ENCODE data around the gene MAST4. TPM values are rescaled to one million over a fixed set of nuclear protein-coding genes. Genes with fewer than 3 reads are reported as not detected.
A peak's percentile ranks its signal among the peaks of the same experiment; 100 is the strongest.
"Not testable (repeated sequence)": the region's sequence is repeated elsewhere in the genome, so short reads cannot be mapped to it uniquely, and the experiment has no call there.

MAST4 gene
- total RNA-seq, 1 donor from 2014 or later, result 10.4 TPM

GRCh38 chr5:66812291-66812690, 216.1 kb downstream of the MAST4 start:
- H3K4me1 ChIP-seq (ENCODE audit: control insufficient read depth in 3 of 3, insufficient read depth in 3 of 3, low read length in 3 of 3), result no peaks in the 10 kb centered on the region
- H3K9ac ChIP-seq (ENCODE audit: low read depth in 1 of 3, low read length in 3 of 3), result no peak overlapping the region
- H3K27ac ChIP-seq (ENCODE audit: low read depth, low read length), result no peak overlapping the region
- no peaks in the 10 kb centered on the region for H3K9me3 ChIP-seq (ENCODE audit: control insufficient read depth in 3 of 3, low read length in 3 of 3)
- no peaks in the 10 kb centered on the region for H3K27me3 ChIP-seq (ENCODE audit: control insufficient read depth in 3 of 3, insufficient read depth in 3 of 3, low read length in 3 of 3)
- no peak overlapping the region for H3K4me3 ChIP-seq (ENCODE audit: low read length in 3 of 3)
- H3K36me3 ChIP-seq (ENCODE audit: control insufficient read depth in 3 of 3, insufficient read depth in 3 of 3, low read length in 3 of 3), result no peaks in the 10 kb centered on the region

GRCh38 chr5:66813306-66813705, 217.1 kb downstream of the MAST4 start:
- Histone ChIP-seq H3K4me3 (ENCODE audit: low read length in 3 of 3) (no peak overlapping the region), H3K27ac (ENCODE audit: low read depth, low read length) (no peak overlapping the region)

GRCh38 chr5:66814146-66814991, 218.2 kb downstream of the MAST4 start:
- Histone ChIP-seq H3K36me3 (ENCODE audit: control insufficient read depth in 3 of 3, insufficient read depth in 3 of 3, low read length in 3 of 3) (no peaks in the 10 kb centered on the region), H3K9me3 (ENCODE audit: control insufficient read depth in 3 of 3, low read length in 3 of 3) (no peaks in the 10 kb centered on the region), H3K27ac (ENCODE audit: low read depth, low read length) (no peak overlapping the region), H3K4me1 (ENCODE audit: control insufficient read depth in 3 of 3, insufficient read depth in 3 of 3, low read length in 3 of 3) (no peaks in the 10 kb centered on the region), H3K4me3 (ENCODE audit: low read length in 3 of 3) (no peak overlapping the region), H3K9ac (ENCODE audit: low read depth in 1 of 3, low read length in 3 of 3) (no peak overlapping the region), H3K27me3 (ENCODE audit: control insufficient read depth in 3 of 3, insufficient read depth in 3 of 3, low read length in 3 of 3) (no peaks in the 10 kb centered on the region)

More at GRCh38 chr5:66813306-66813705, 217.1 kb downstream of the MAST4 start:
- no peak overlapping the region for H3K9ac ChIP-seq (ENCODE audit: low read depth in 1 of 3, low read length in 3 of 3)
- no peaks in the 10 kb centered on the region for H3K27me3 ChIP-seq (ENCODE audit: control insufficient read depth in 3 of 3, insufficient read depth in 3 of 3, low read length in 3 of 3)
- no peaks in the 10 kb centered on the region for H3K36me3 ChIP-seq (ENCODE audit: control insufficient read depth in 3 of 3, insufficient read depth in 3 of 3, low read length in 3 of 3)
- H3K4me1 ChIP-seq (ENCODE audit: control insufficient read depth in 3 of 3, insufficient read depth in 3 of 3, low read length in 3 of 3), result no peaks in the 10 kb centered on the region
- H3K9me3 ChIP-seq (ENCODE audit: control insufficient read depth in 3 of 3, low read length in 3 of 3), result no peaks in the 10 kb centered on the region

GRCh38 chr5:66818304-66818934, 222.2 kb downstream of the MAST4 start:
- Histone ChIP-seq H3K4me1 (ENCODE audit: control insufficient read depth in 3 of 3, insufficient read depth in 3 of 3, low read length in 3 of 3) (no peaks in the 10 kb centered on the region), H3K9me3 (ENCODE audit: control insufficient read depth in 3 of 3, low read length in 3 of 3) (no peaks in the 10 kb centered on the region), H3K27me3 (ENCODE audit: control insufficient read depth in 3 of 3, insufficient read depth in 3 of 3, low read length in 3 of 3) (no peaks in the 10 kb centered on the region), H3K4me3 (ENCODE audit: low read length in 3 of 3) (no peak overlapping the region), H3K36me3 (ENCODE audit: control insufficient read depth in 3 of 3, insufficient read depth in 3 of 3, low read length in 3 of 3) (no peaks in the 10 kb centered on the region), H3K27ac (ENCODE audit: low read depth, low read length) (no peak overlapping the region), H3K9ac (ENCODE audit: low read depth in 1 of 3, low read length in 3 of 3) (no peak overlapping the region)

GRCh38 chr5:66818935-66819328, 222.7 kb downstream of the MAST4 start:
- H3K27ac ChIP-seq (ENCODE audit: low read depth, low read length), result no peak overlapping the region

GRCh38 chr5:66820630-66821207, 224.5 kb downstream of the MAST4 start:
- Histone ChIP-seq H3K27ac (ENCODE audit: low read depth, low read length) (no peak overlapping the region), H3K9me3 (ENCODE audit: control insufficient read depth in 3 of 3, low read length in 3 of 3) (no peaks in the 10 kb centered on the region), H3K36me3 (ENCODE audit: control insufficient read depth in 3 of 3, insufficient read depth in 3 of 3, low read length in 3 of 3) (no peaks in the 10 kb centered on the region), H3K4me3 (ENCODE audit: low read length in 3 of 3) (no peak overlapping the region), H3K4me1 (ENCODE audit: control insufficient read depth in 3 of 3, insufficient read depth in 3 of 3, low read length in 3 of 3) (no peaks in the 10 kb centered on the region), H3K27me3 (ENCODE audit: control insufficient read depth in 3 of 3, insufficient read depth in 3 of 3, low read length in 3 of 3) (no peaks in the 10 kb centered on the region), H3K9ac (ENCODE audit: low read depth in 1 of 3, low read length in 3 of 3) (no peak overlapping the region)

More at GRCh38 chr5:66818935-66819328, 222.7 kb downstream of the MAST4 start:
- H3K36me3 ChIP-seq (ENCODE audit: control insufficient read depth in 3 of 3, insufficient read depth in 3 of 3, low read length in 3 of 3), result no peaks in the 10 kb centered on the region
- H3K9ac ChIP-seq (ENCODE audit: low read depth in 1 of 3, low read length in 3 of 3), result no peak overlapping the region
- H3K4me3 ChIP-seq (ENCODE audit: low read length in 3 of 3), result no peak overlapping the region
- no peaks in the 10 kb centered on the region for H3K4me1 ChIP-seq (ENCODE audit: control insufficient read depth in 3 of 3, insufficient read depth in 3 of 3, low read length in 3 of 3)
- no peaks in the 10 kb centered on the region for H3K27me3 ChIP-seq (ENCODE audit: control insufficient read depth in 3 of 3, insufficient read depth in 3 of 3, low read length in 3 of 3)
- no peaks in the 10 kb centered on the region for H3K9me3 ChIP-seq (ENCODE audit: control insufficient read depth in 3 of 3, low read length in 3 of 3)

GRCh38 chr5:66821688-66822429, 225.7 kb downstream of the MAST4 start:
- H3K4me3 ChIP-seq (ENCODE audit: low read length in 3 of 3), result no peak overlapping the region
- no peaks in the 10 kb centered on the region for H3K9me3 ChIP-seq (ENCODE audit: control insufficient read depth in 3 of 3, low read length in 3 of 3)
- no peak overlapping the region for H3K9ac ChIP-seq (ENCODE audit: low read depth in 1 of 3, low read length in 3 of 3)
- no peaks in the 10 kb centered on the region for H3K36me3 ChIP-seq (ENCODE audit: control insufficient read depth in 3 of 3, insufficient read depth in 3 of 3, low read length in 3 of 3)
- H3K27me3 ChIP-seq (ENCODE audit: control insufficient read depth in 3 of 3, insufficient read depth in 3 of 3, low read length in 3 of 3), result no peaks in the 10 kb centered on the region
- H3K4me1 ChIP-seq (ENCODE audit: control insufficient read depth in 3 of 3, insufficient read depth in 3 of 3, low read length in 3 of 3), result no peaks in the 10 kb centered on the region
- H3K27ac ChIP-seq (ENCODE audit: low read depth, low read length), result peak overlapping the region; percentile 2

- H3K27me3 ChIP-seq (ENCODE audit: control insufficient read depth in 3 of 3, insufficient read depth in 3 of 3, low read length in 3 of 3); H3K36me3 ChIP-seq (ENCODE audit: control insufficient read depth in 3 of 3, insufficient read depth in 3 of 3, low read length in 3 of 3); H3K9me3 ChIP-seq (ENCODE audit: control insufficient read depth in 3 of 3, low read length in 3 of 3); H3K27ac ChIP-seq (ENCODE audit: low read depth, low read length); H3K9ac ChIP-seq (ENCODE audit: low read depth in 1 of 3, low read length in 3 of 3); H3K4me3 ChIP-seq (ENCODE audit: low read length in 3 of 3); H3K4me1 ChIP-seq (ENCODE audit: control insufficient read depth in 3 of 3, insufficient read depth in 3 of 3, low read length in 3 of 3): not testable (repeated sequence)
These were observed 226.7 kb downstream of the MAST4 start for GRCh38 chr5:66822906-66823305.

GRCh38 chr5:66824476-66824875, 228.3 kb downstream of the MAST4 start:
- H3K36me3 ChIP-seq (ENCODE audit: control insufficient read depth in 3 of 3, insufficient read depth in 3 of 3, low read length in 3 of 3), result no peaks in the 10 kb centered on the region
- H3K9ac ChIP-seq (ENCODE audit: low read depth in 1 of 3, low read length in 3 of 3), result no peak overlapping the region
- peaks cover 3 to 14% (median 4%) of the 10 kb centered on the region in 3 donors for H3K4me1 ChIP-seq (ENCODE audit: control insufficient read depth in 3 of 3, insufficient read depth in 3 of 3, low read length in 3 of 3)
- H3K4me3 ChIP-seq (ENCODE audit: low read length in 3 of 3), result no peak overlapping the region
- no peaks in the 10 kb centered on the region for H3K27me3 ChIP-seq (ENCODE audit: control insufficient read depth in 3 of 3, insufficient read depth in 3 of 3, low read length in 3 of 3)
- no peaks in the 10 kb centered on the region for H3K9me3 ChIP-seq (ENCODE audit: control insufficient read depth in 3 of 3, low read length in 3 of 3)
- no peak overlapping the region for H3K27ac ChIP-seq (ENCODE audit: low read depth, low read length)
